ENCODE results near the gene DOCK10. TPM values are rescaled to one million over a fixed set of nuclear protein-coding genes. Genes with fewer than 3 reads are reported as not detected.
"Not testable (repeated sequence)": the region's sequence is repeated elsewhere in the genome, so short reads cannot be mapped to it uniquely, and the experiment has no call there.

The DOCK10 gene
- total RNA-seq, 1 experiment from 2014 or later, result 0.96 TPM

GRCh38 chr2:224948005-224948404, 94.3 kb downstream of the DOCK10 start:
- H3K4me3 Mint-ChIP-seq (ENCODE audit: unreplicated experiment), result no peak overlapping the region
- no peaks in the 10 kb centered on the region for H3K36me3 Mint-ChIP-seq (ENCODE audit: insufficient read depth, unreplicated experiment)
- BruUV-seq (replicated peaks), result no TSS peak
- TF ChIP-seq CTCF (IDR thresholded peaks at IDR 0.05; ENCODE audit: unreplicated experiment), result no peak
- ChIA-PET POLR2A (no interaction called here), CTCF (no interaction called here)
- H3K27ac Mint-ChIP-seq (ENCODE audit: low read depth, unreplicated experiment), result no peak overlapping the region
- H3K27me3 Mint-ChIP-seq (ENCODE audit: insufficient read depth, unreplicated experiment), result no peaks in the 10 kb centered on the region
- DNase-seq (ENCODE audit: unreplicated experiment), result no peak
- intact Hi-C loops (cut with micrococcal nuclease), result no loop called here
- no peaks in the 10 kb centered on the region for H3K9me3 Mint-ChIP-seq (ENCODE audit: unreplicated experiment)
- peaks cover 14% of the 10 kb centered on the region for H3K4me1 Mint-ChIP-seq (ENCODE audit: insufficient read depth, unreplicated experiment)

GRCh38 chr2:224947566-224947965, 94.7 kb downstream of the DOCK10 start:
- intact Hi-C loops (cut with micrococcal nuclease), result no loop called here
- TF ChIP-seq CTCF (IDR thresholded peaks at IDR 0.05; ENCODE audit: unreplicated experiment), result no peak
- no peaks in the 10 kb centered on the region for H3K36me3 Mint-ChIP-seq (ENCODE audit: insufficient read depth, unreplicated experiment)
- no peak overlapping the region for H3K4me3 Mint-ChIP-seq (ENCODE audit: unreplicated experiment)
- BruUV-seq (replicated peaks), result no TSS peak
- DNase-seq (ENCODE audit: unreplicated experiment), result no peak
- peaks cover 14% of the 10 kb centered on the region for H3K4me1 Mint-ChIP-seq (ENCODE audit: insufficient read depth, unreplicated experiment)
- H3K27ac Mint-ChIP-seq (ENCODE audit: low read depth, unreplicated experiment), result no peak overlapping the region
- POLR2A ChIA-PET, result no interaction called here
- H3K9me3 Mint-ChIP-seq (ENCODE audit: unreplicated experiment), result no peaks in the 10 kb centered on the region
- H3K27me3 Mint-ChIP-seq (ENCODE audit: insufficient read depth, unreplicated experiment), result no peaks in the 10 kb centered on the region
- CTCF ChIA-PET, result no interaction called here

DNA sequence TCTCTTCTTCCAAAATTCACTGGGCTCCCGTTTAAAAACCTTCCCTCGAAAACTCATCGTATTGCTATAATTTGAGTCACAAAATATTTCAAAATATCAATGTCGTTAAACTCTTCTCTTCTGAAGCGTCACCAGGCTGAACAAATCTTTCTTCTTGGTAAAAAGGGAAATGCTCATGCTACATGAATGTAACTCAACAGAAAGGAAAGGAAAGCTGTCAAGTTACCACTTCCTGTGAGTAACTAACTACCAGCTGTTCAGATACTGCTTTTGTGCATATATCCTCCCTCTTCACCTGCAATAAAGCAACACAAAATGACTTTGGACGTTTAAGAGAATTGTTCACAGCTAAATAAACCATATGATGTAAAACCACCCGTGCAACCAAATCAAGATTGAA, 95.4 kb downstream of the DOCK10 start:
- CTCF ChIA-PET, result no interaction called here
- BruUV-seq (replicated peaks), result no TSS peak

GRCh38 chr2:224944707-224945547, 97.3 kb downstream of the DOCK10 start:
- TF ChIP-seq CTCF (IDR thresholded peaks at IDR 0.05; ENCODE audit: unreplicated experiment), result no peak
- Mint-ChIP-seq H3K27ac (ENCODE audit: low read depth, unreplicated experiment) (no peak overlapping the region), H3K27me3 (ENCODE audit: insufficient read depth, unreplicated experiment) (no peaks in the 10 kb centered on the region), H3K9me3 (ENCODE audit: unreplicated experiment) (no peaks in the 10 kb centered on the region), H3K4me1 (ENCODE audit: insufficient read depth, unreplicated experiment) (peaks cover 14% of the 10 kb centered on the region), H3K36me3 (ENCODE audit: insufficient read depth, unreplicated experiment) (no peaks in the 10 kb centered on the region), H3K4me3 (ENCODE audit: unreplicated experiment) (no peak overlapping the region)
- DNase-seq (ENCODE audit: unreplicated experiment), result no peak
- CTCF ChIA-PET, result no interaction called here
- intact Hi-C loops (cut with micrococcal nuclease), result no loop called here
- BruUV-seq (replicated peaks), result no TSS peak
- POLR2A ChIA-PET, result no interaction called here

More for the DNA sequence above, 95.4 kb downstream of the DOCK10 start:
- H3K9me3 Mint-ChIP-seq (ENCODE audit: unreplicated experiment), result no peaks in the 10 kb centered on the region
- peak; percentile 30 for DNase-seq (ENCODE audit: unreplicated experiment)
- no peak overlapping the region for H3K4me3 Mint-ChIP-seq (ENCODE audit: unreplicated experiment)
- H3K27me3 Mint-ChIP-seq (ENCODE audit: insufficient read depth, unreplicated experiment), result no peaks in the 10 kb centered on the region
- no peak overlapping the region for H3K27ac Mint-ChIP-seq (ENCODE audit: low read depth, unreplicated experiment)
- POLR2A ChIA-PET, result no interaction called here
- intact Hi-C loops (cut with micrococcal nuclease), result no loop called here
- no peaks in the 10 kb centered on the region for H3K36me3 Mint-ChIP-seq (ENCODE audit: insufficient read depth, unreplicated experiment)
- TF ChIP-seq CTCF (IDR thresholded peaks at IDR 0.05; ENCODE audit: unreplicated experiment), result no peak
- H3K4me1 Mint-ChIP-seq (ENCODE audit: insufficient read depth, unreplicated experiment), result peaks cover 14% of the 10 kb centered on the region

DNA sequence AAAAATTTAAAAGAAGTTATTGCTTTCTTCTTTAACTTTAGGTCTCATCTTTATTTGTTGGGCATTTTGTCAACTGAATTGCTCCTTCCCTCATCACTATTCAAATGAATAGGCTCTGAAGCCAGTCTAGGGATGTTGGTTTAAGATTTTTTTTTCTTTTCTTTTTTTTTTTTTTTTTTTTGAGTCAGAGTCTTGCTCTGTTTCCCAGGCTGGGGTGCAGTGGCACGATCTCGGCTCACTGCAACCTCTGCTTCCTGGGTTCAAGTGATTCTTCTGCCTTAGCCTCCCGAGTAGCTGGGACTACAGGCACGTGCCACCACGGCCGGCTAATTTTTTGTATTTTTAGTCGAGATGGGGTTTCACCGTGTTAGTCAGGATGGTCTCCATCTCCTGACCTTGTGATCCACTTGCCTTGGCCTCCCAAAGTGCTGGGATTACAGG, 98.6 kb downstream of the DOCK10 start:
- CTCF ChIA-PET, result interaction anchor here (0.6 kb wide), 1 partner anchor 384 kb away, joined by 3 read pairs; no protein-coding TSS in a partner anchor
- H3K4me3 Mint-ChIP-seq (ENCODE audit: unreplicated experiment); intact Hi-C loops (cut with micrococcal nuclease); H3K36me3 Mint-ChIP-seq (ENCODE audit: insufficient read depth, unreplicated experiment); H3K9me3 Mint-ChIP-seq (ENCODE audit: unreplicated experiment); BruUV-seq (replicated peaks); H3K27ac Mint-ChIP-seq (ENCODE audit: low read depth, unreplicated experiment); H3K4me1 Mint-ChIP-seq (ENCODE audit: insufficient read depth, unreplicated experiment); DNase-seq (ENCODE audit: unreplicated experiment); H3K27me3 Mint-ChIP-seq (ENCODE audit: insufficient read depth, unreplicated experiment): not testable (repeated sequence)
- POLR2A ChIA-PET, result interaction anchor here (1.5 kb wide), 1 partner anchor 10 kb away, joined by 4 read pairs; no protein-coding TSS in a partner anchor

All from MCF 10A (cell line).